Measurements from ENCODE around the gene GLB1L.

Gene GLB1L

DNA sequence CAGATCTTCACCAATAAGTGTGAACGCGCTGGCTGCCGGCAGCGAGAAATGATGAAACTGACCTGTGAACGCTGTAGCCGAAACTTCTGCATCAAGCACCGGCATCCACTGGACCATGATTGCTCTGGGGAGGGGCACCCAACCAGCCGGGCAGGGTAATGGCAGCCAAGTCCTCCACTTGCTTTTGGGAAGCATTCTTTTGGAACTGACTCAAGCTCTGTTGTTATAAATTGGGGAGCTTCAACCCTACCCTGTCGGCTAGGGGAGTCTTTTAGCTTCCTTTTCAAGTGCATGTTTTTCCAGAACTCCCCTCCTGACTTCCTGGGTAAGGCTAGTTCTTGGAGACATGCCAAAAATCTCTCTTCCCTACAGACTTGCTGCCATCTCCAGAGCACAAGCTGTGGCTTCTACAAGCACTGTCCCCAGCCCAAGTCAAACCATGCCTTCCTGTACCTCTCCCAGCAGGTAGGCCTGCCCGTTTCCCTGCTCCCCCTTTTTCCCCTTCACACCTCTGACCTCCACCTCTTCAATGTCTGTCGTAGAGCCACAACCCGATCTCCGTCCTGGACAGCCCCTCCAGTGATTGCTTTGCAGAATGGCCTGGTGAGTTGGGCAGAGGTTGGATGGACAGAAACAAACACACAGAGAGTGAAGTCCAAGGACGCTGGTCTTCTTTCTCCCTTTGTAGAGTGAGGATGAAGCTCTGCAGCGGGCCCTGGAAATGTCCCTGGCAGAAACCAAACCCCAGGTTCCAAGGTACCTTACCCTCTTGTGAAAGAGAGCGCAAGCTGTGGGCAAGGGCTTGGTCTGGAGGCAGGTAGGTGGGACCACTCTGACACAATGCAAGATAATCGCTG is 37.1 kb downstream of the GLB1L start:
- DNase-seq, result no peak
- H3K27ac ChIP-seq (ENCODE audit: insufficient read depth in 1 of 2, low read depth in 1 of 2, low read length in 2 of 2, poor library complexity in 1 of 2, severe bottlenecking in 2 of 2), result peak overlapping the region in 1 of 2 experiments; percentile 69
- H3K9me3 ChIP-seq (ENCODE audit: control extremely low read depth in 1 of 5, control insufficient read depth in 4 of 5, insufficient read depth in 2 of 5, low read depth in 1 of 5, low read length in 4 of 5), result no peaks in the 10 kb centered on the region
- 81% methylated on average over 11 of the region's 17 CpGs for WGBS (ENCODE audit: insufficient coverage)
- ChIA-PET POLR2A (no interaction called here), CTCF (interaction anchor here (0.9 to 17.2 kb wide), 11 partner anchors 9 to 87 kb away, joined by 3 to 238 read pairs (median 4); partner anchors contain the start of genes ABCB6, CNPPD1, NHEJ1 and SLC23A3)
- H3K4me3 ChIP-seq (ENCODE audit: control insufficient read depth in 1 of 7, extremely low read depth in 1 of 7, insufficient read depth in 4 of 7, low read depth in 2 of 7, low read length in 6 of 7), result peak overlapping the region in 6 of 7 experiments; percentile 33 to 90 (median 76)
- H3K36me3 ChIP-seq (ENCODE audit: control insufficient read depth in 4 of 4, insufficient read depth in 4 of 4, low read length in 3 of 4), result peaks cover 2 to 25% (median 6%) of the 10 kb centered on the region in 4 experiments
- no peaks in the 10 kb centered on the region for H3K27me3 ChIP-seq (replicated peaks in 2 of 5; ENCODE audit: control insufficient read depth in 4 of 5, insufficient read depth in 5 of 5, low read length in 4 of 5)
- peaks cover 23 to 52% (median 51%) of the 10 kb centered on the region in 4 experiments for H3K4me1 ChIP-seq (ENCODE audit: control extremely low read depth in 1 of 4, control insufficient read depth in 4 of 4, insufficient read depth in 4 of 4, low read length in 3 of 4)

- H3K4me1 ChIP-seq (ENCODE audit: control extremely low read depth in 1 of 4, control insufficient read depth in 4 of 4, insufficient read depth in 4 of 4, low read length in 3 of 4), result peaks cover 23 to 52% (median 51%) of the 10 kb centered on the region in 4 experiments
- WGBS (ENCODE audit: insufficient coverage), result 25% methylated on average over 17 of the region's 22 CpGs
- no peaks in the 10 kb centered on the region for H3K27me3 ChIP-seq (replicated peaks in 2 of 5; ENCODE audit: control insufficient read depth in 4 of 5, insufficient read depth in 5 of 5, low read length in 4 of 5)
- POLR2A ChIA-PET, result interaction anchor here (1.3 to 1.8 kb wide), 2 partner anchors 22 to 36 kb away, joined by 4 to 6 read pairs; partner anchors contain the start of genes ANKZF1 and ATG9A
- H3K27ac ChIP-seq (ENCODE audit: insufficient read depth in 1 of 2, low read depth in 1 of 2, low read length in 2 of 2, poor library complexity in 1 of 2, severe bottlenecking in 2 of 2), result peak overlapping the region; percentile 34 to 89
- CTCF ChIA-PET, result interaction anchor here (0.6 to 17.2 kb wide), 11 partner anchors 11 to 88 kb away, joined by 3 to 238 read pairs (median 4); partner anchors contain the start of genes ABCB6, CNPPD1, NHEJ1 and SLC23A3
- no peaks in the 10 kb centered on the region for H3K9me3 ChIP-seq (ENCODE audit: control extremely low read depth in 1 of 5, control insufficient read depth in 4 of 5, insufficient read depth in 2 of 5, low read depth in 1 of 5, low read length in 4 of 5)
- peak overlapping the region in 6 of 7 experiments; percentile 61 to 90 (median 76) for H3K4me3 ChIP-seq (ENCODE audit: control insufficient read depth in 1 of 7, extremely low read depth in 1 of 7, insufficient read depth in 4 of 7, low read depth in 2 of 7, low read length in 6 of 7)
- H3K36me3 ChIP-seq (ENCODE audit: control insufficient read depth in 4 of 4, insufficient read depth in 4 of 4, low read length in 3 of 4), result peaks cover 0 to 25% (median 4%) of the 10 kb centered on the region in 4 experiments
- DNase-seq, result no peak
Observed at GRCh38 chr2:219207134-219207883, 37.9 kb downstream of the GLB1L start.

- Histone ChIP-seq H3K27ac (ENCODE audit: insufficient read depth in 1 of 2, low read depth in 1 of 2, low read length in 2 of 2, poor library complexity in 1 of 2, severe bottlenecking in 2 of 2) (peak within 1 kb of the TSS; percentile 46 to 89), H3K9me3 (ENCODE audit: control extremely low read depth in 1 of 5, control insufficient read depth in 4 of 5, insufficient read depth in 2 of 5, low read depth in 1 of 5, low read length in 4 of 5) (no peaks in the 10 kb centered on the region), H3K27me3 (replicated peaks in 2 of 5; ENCODE audit: control insufficient read depth in 4 of 5, insufficient read depth in 5 of 5, low read length in 4 of 5) (no peaks in the 10 kb centered on the region), H3K36me3 (ENCODE audit: control insufficient read depth in 4 of 4, insufficient read depth in 4 of 4, low read length in 3 of 4) (peaks cover 0 to 25% (median 4%) of the 10 kb centered on the region in 4 experiments), H3K4me1 (ENCODE audit: control extremely low read depth in 1 of 4, control insufficient read depth in 4 of 4, insufficient read depth in 4 of 4, low read length in 3 of 4) (peaks cover 23 to 52% (median 51%) of the 10 kb centered on the region in 4 experiments), H3K4me3 (ENCODE audit: control insufficient read depth in 1 of 7, extremely low read depth in 1 of 7, insufficient read depth in 4 of 7, low read depth in 2 of 7, low read length in 6 of 7) (peak within 1 kb of the TSS; percentile 38 to 90 (median 78))
- DNase-seq, result peak; percentile 94 to 98 (median 97)
- whole genome bisulfite sequencing (ENCODE audit: insufficient coverage), result under 1% methylated on average over 42 of the region's 76 CpGs
- ChIA-PET POLR2A (interaction anchor here (1.3 to 1.8 kb wide), 3 partner anchors 23 to 48 kb away, joined by 4 to 6 read pairs (median 4); partner anchors contain the start of genes ANKZF1 and ATG9A), CTCF (interaction anchor here (0.6 to 17.2 kb wide), 11 partner anchors 10 to 320 kb away, joined by 3 to 238 read pairs (median 4); partner anchors contain the start of genes CNPPD1, NHEJ1 and SLC23A3)
Observed at GRCh38 chr2:219206328-219207133, 38.7 kb downstream of the GLB1L start, which contains the start of gene ZFAND2B. Gene ZFAND2B (plus strand): TSS chr2:219206782. CDS start chr2:219206988, 206 bp downstream.

DNA sequence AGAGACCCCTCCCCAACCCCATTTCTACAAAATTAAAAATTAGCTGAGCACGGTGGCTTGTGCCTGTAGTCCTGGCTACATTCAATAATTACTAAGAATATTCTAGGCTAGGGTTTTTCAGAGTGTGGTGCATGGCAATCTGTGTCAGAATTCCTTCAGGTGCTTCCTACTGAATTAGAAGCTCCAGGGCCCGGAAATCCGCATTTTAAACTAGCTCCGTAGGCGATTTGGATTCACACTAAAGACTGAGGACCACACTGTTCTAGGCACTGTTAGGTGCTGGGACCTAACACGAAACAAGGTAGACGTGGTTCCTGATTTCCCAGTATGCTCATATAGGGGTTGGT is 39.3 kb downstream of the GLB1L start:
- DNase-seq, result no peak
- ChIA-PET POLR2A (interaction anchor here (1.3 to 1.8 kb wide), 3 partner anchors 23 to 49 kb away, joined by 4 to 6 read pairs (median 4); partner anchors contain the start of genes ANKZF1 and ATG9A), CTCF (interaction anchor here (0.6 to 17.2 kb wide), 10 partner anchors 11 to 319 kb away, joined by 3 to 238 read pairs (median 4); partner anchors contain the start of genes CNPPD1, NHEJ1 and SLC23A3)
- H3K27ac ChIP-seq (ENCODE audit: insufficient read depth in 1 of 2, low read depth in 1 of 2, low read length in 2 of 2, poor library complexity in 1 of 2, severe bottlenecking in 2 of 2), result peak overlapping the region in 1 of 2 experiments; percentile 89
- peaks cover 0 to 25% (median 4%) of the 10 kb centered on the region in 4 experiments for H3K36me3 ChIP-seq (ENCODE audit: control insufficient read depth in 4 of 4, insufficient read depth in 4 of 4, low read length in 3 of 4)
- no peaks in the 10 kb centered on the region for H3K9me3 ChIP-seq (ENCODE audit: control extremely low read depth in 1 of 5, control insufficient read depth in 4 of 5, insufficient read depth in 2 of 5, low read depth in 1 of 5, low read length in 4 of 5)
- H3K27me3 ChIP-seq (replicated peaks in 2 of 5; ENCODE audit: control insufficient read depth in 4 of 5, insufficient read depth in 5 of 5, low read length in 4 of 5), result no peaks in the 10 kb centered on the region
- H3K4me3 ChIP-seq (ENCODE audit: control insufficient read depth in 1 of 7, extremely low read depth in 1 of 7, insufficient read depth in 4 of 7, low read depth in 2 of 7, low read length in 6 of 7), result peak overlapping the region; percentile 38 to 90 (median 78)
- 19% methylated on average over 6 of the region's 7 CpGs for WGBS (ENCODE audit: insufficient coverage)
- H3K4me1 ChIP-seq (ENCODE audit: control extremely low read depth in 1 of 4, control insufficient read depth in 4 of 4, insufficient read depth in 4 of 4, low read length in 3 of 4), result peaks cover 23 to 47% (median 46%) of the 10 kb centered on the region in 4 experiments

GRCh38 chr2:219205165-219205538 is 40.1 kb downstream of the GLB1L start:
- Histone ChIP-seq H3K4me1 (ENCODE audit: control extremely low read depth in 1 of 4, control insufficient read depth in 4 of 4, insufficient read depth in 4 of 4, low read length in 3 of 4) (peaks cover 22 to 39% (median 38%) of the 10 kb centered on the region in 4 experiments), H3K4me3 (ENCODE audit: control insufficient read depth in 1 of 7, extremely low read depth in 1 of 7, insufficient read depth in 4 of 7, low read depth in 2 of 7, low read length in 6 of 7) (no peak overlapping the region), H3K9me3 (ENCODE audit: control extremely low read depth in 1 of 5, control insufficient read depth in 4 of 5, insufficient read depth in 2 of 5, low read depth in 1 of 5, low read length in 4 of 5) (no peaks in the 10 kb centered on the region), H3K27me3 (replicated peaks in 2 of 5; ENCODE audit: control insufficient read depth in 4 of 5, insufficient read depth in 5 of 5, low read length in 4 of 5) (no peaks in the 10 kb centered on the region), H3K27ac (ENCODE audit: insufficient read depth in 1 of 2, low read depth in 1 of 2, low read length in 2 of 2, poor library complexity in 1 of 2, severe bottlenecking in 2 of 2) (no peak overlapping the region), H3K36me3 (ENCODE audit: control insufficient read depth in 4 of 4, insufficient read depth in 4 of 4, low read length in 3 of 4) (peaks cover 0 to 22% (median 4%) of the 10 kb centered on the region in 4 experiments)
- POLR2A ChIA-PET, result no interaction called here
- no peak for DNase-seq
- WGBS (ENCODE audit: insufficient coverage), result 100% methylated on average over 3 of the region's 5 CpGs
- CTCF ChIA-PET, result interaction anchor here (1.1 to 17.2 kb wide), 5 partner anchors 20 to 32 kb away, joined by 4 to 238 read pairs (median 4); partner anchors contain the start of genes CNPPD1 and SLC23A3
